ENCODE measurements around the gene PSMB5. TPM values are rescaled to one million over a fixed set of nuclear protein-coding genes. Genes with fewer than 3 reads are reported as not detected.

Gene PSMB5
- total and polyA plus RNA-seq, 4 experiments from 2014 or later: 31.4 to 56.6 (median 43.3) TPM

- Histone ChIP-seq H3K27ac (ENCODE audit: low read depth, low read length) (no peak overlapping the region), H3K9me3 (ENCODE audit: control insufficient read depth in 1 of 2, low read length in 2 of 2) (no peaks in the 10 kb centered on the region), H3K4me1 (ENCODE audit: insufficient read depth, low read length) (no peaks in the 10 kb centered on the region), H3K27me3 (ENCODE audit: insufficient read depth, low read length) (no peaks in the 10 kb centered on the region), H3K4me3 (ENCODE audit: low read length in 2 of 2) (no peak overlapping the region), H3K36me3 (ENCODE audit: insufficient read depth, low read length) (no peaks in the 10 kb centered on the region)
- Mint-ChIP-seq H3K27me3 (no peaks in the 10 kb centered on the region), H3K27ac (no peak overlapping the region), H3K4me3 (no peak overlapping the region), H3K9me3 (no peaks in the 10 kb centered on the region), H3K36me3 (no peaks in the 10 kb centered on the region), H3K4me1 (no peaks in the 10 kb centered on the region)
- ChIA-PET CTCF (ENCODE audit: partially characterized antibody) (interaction anchor here (1.3 to 1.6 kb wide), 2 partner anchors 19 to 62 kb away, joined by 4 read pairs; no protein-coding TSS in a partner anchor), POLR2A (ENCODE audit: partially characterized antibody) (no interaction called here)
- intact Hi-C loops (cut with micrococcal nuclease): no loop called here
- DNase-seq: no peak
Observed at GRCh38 chr14:23049011-23049410, 14.3 kb upstream of the PSMB5 start.

GRCh38 chr14:23047751-23048693 lies 13.3 kb upstream of the PSMB5 start:
- Mint-ChIP-seq H3K9me3 (no peaks in the 10 kb centered on the region), H3K36me3 (no peaks in the 10 kb centered on the region), H3K27me3 (no peaks in the 10 kb centered on the region), H3K4me1 (no peaks in the 10 kb centered on the region), H3K27ac (no peak overlapping the region), H3K4me3 (no peak overlapping the region)
- intact Hi-C loops (cut with micrococcal nuclease): no loop called here
- no peak overlapping the region for H3K4me3 ChIP-seq (ENCODE audit: low read length in 2 of 2)
- CTCF ChIA-PET (ENCODE audit: partially characterized antibody): interaction anchor here (1.3 to 1.6 kb wide), 2 partner anchors 20 to 61 kb away, joined by 4 read pairs; no protein-coding TSS in a partner anchor
- no peaks in the 10 kb centered on the region for H3K9me3 ChIP-seq (ENCODE audit: control insufficient read depth in 1 of 2, low read length in 2 of 2)
- no peak for DNase-seq
- H3K27ac ChIP-seq (ENCODE audit: low read depth, low read length): no peak overlapping the region
- H3K36me3 ChIP-seq (ENCODE audit: insufficient read depth, low read length): no peaks in the 10 kb centered on the region
- POLR2A ChIA-PET (ENCODE audit: partially characterized antibody): no interaction called here
- H3K27me3 ChIP-seq (ENCODE audit: insufficient read depth, low read length): no peaks in the 10 kb centered on the region
- H3K4me1 ChIP-seq (ENCODE audit: insufficient read depth, low read length): no peaks in the 10 kb centered on the region

- CTCF ChIA-PET (ENCODE audit: partially characterized antibody): interaction anchor here (1.2 kb wide), 1 partner anchor 61 kb away, joined by 4 read pairs; no protein-coding TSS in a partner anchor
- Histone ChIP-seq H3K9me3 (ENCODE audit: control insufficient read depth in 1 of 2, low read length in 2 of 2) (no peaks in the 10 kb centered on the region), H3K27me3 (ENCODE audit: insufficient read depth, low read length) (no peaks in the 10 kb centered on the region), H3K27ac (ENCODE audit: low read depth, low read length) (no peak overlapping the region), H3K36me3 (ENCODE audit: insufficient read depth, low read length) (no peaks in the 10 kb centered on the region), H3K4me3 (ENCODE audit: low read length in 2 of 2) (no peak overlapping the region), H3K4me1 (ENCODE audit: insufficient read depth, low read length) (no peaks in the 10 kb centered on the region)
- Mint-ChIP-seq H3K9me3 (no peaks in the 10 kb centered on the region), H3K4me1 (no peaks in the 10 kb centered on the region), H3K36me3 (no peaks in the 10 kb centered on the region), H3K27ac (no peak overlapping the region), H3K27me3 (no peaks in the 10 kb centered on the region), H3K4me3 (no peak overlapping the region)
- POLR2A ChIA-PET (ENCODE audit: partially characterized antibody): no interaction called here
- intact Hi-C loops (cut with micrococcal nuclease): no loop called here
- no peak for DNase-seq
Observed at GRCh38 chr14:23047034-23047634, 12.4 kb upstream of the PSMB5 start.

- no peaks in the 10 kb centered on the region for H3K36me3 Mint-ChIP-seq
- Histone ChIP-seq H3K4me3 (ENCODE audit: low read length in 2 of 2) (no peak overlapping the region), H3K9me3 (ENCODE audit: control insufficient read depth in 1 of 2, low read length in 2 of 2) (no peaks in the 10 kb centered on the region), H3K27me3 (ENCODE audit: insufficient read depth, low read length) (no peaks in the 10 kb centered on the region), H3K27ac (ENCODE audit: low read depth, low read length) (no peak overlapping the region), H3K4me1 (ENCODE audit: insufficient read depth, low read length) (no peaks in the 10 kb centered on the region), H3K36me3 (ENCODE audit: insufficient read depth, low read length) (no peaks in the 10 kb centered on the region)
- ChIA-PET CTCF (ENCODE audit: partially characterized antibody) (interaction anchor here (0.6 kb wide), 1 partner anchor 51 kb away, joined by 3 read pairs; no protein-coding TSS in a partner anchor), POLR2A (ENCODE audit: partially characterized antibody) (no interaction called here)
- no peak overlapping the region for H3K4me3 Mint-ChIP-seq
- no peaks in the 10 kb centered on the region for H3K27me3 Mint-ChIP-seq
- intact Hi-C loops (cut with micrococcal nuclease): no loop called here
- no peaks in the 10 kb centered on the region for H3K4me1 Mint-ChIP-seq
- DNase-seq: no peak
- no peaks in the 10 kb centered on the region for H3K9me3 Mint-ChIP-seq
- peak overlapping the region in 1 of 7 donors; percentile 8 for H3K27ac Mint-ChIP-seq
Observed at GRCh38 chr14:23045419-23046357, 11.0 kb upstream of the PSMB5 start.

- intact Hi-C loops (cut with micrococcal nuclease): no loop called here
- Histone ChIP-seq H3K9me3 (ENCODE audit: control insufficient read depth in 1 of 2, low read length in 2 of 2) (no peaks in the 10 kb centered on the region), H3K27ac (ENCODE audit: low read depth, low read length) (no peak overlapping the region), H3K4me1 (ENCODE audit: insufficient read depth, low read length) (no peaks in the 10 kb centered on the region), H3K36me3 (ENCODE audit: insufficient read depth, low read length) (no peaks in the 10 kb centered on the region), H3K4me3 (ENCODE audit: low read length in 2 of 2) (no peak overlapping the region), H3K27me3 (ENCODE audit: insufficient read depth, low read length) (no peaks in the 10 kb centered on the region)
- ChIA-PET POLR2A (ENCODE audit: partially characterized antibody) (interaction anchor here (1.0 kb wide), 1 partner anchor 13 kb away, joined by 3 read pairs; no protein-coding TSS in a partner anchor), CTCF (ENCODE audit: partially characterized antibody) (no interaction called here)
- no peaks in the 10 kb centered on the region for H3K27me3 Mint-ChIP-seq
- no peak overlapping the region for H3K4me3 Mint-ChIP-seq
- no peaks in the 10 kb centered on the region for H3K36me3 Mint-ChIP-seq
- DNase-seq: no peak
- H3K27ac Mint-ChIP-seq: no peak overlapping the region
- H3K4me1 Mint-ChIP-seq: no peaks in the 10 kb centered on the region
- no peaks in the 10 kb centered on the region for H3K9me3 Mint-ChIP-seq
Observed at GRCh38 chr14:23044840-23045239, 10.1 kb upstream of the PSMB5 start.

- no peaks in the 10 kb centered on the region for H3K9me3 ChIP-seq (ENCODE audit: control insufficient read depth in 1 of 2, low read length in 2 of 2)
- H3K4me1 Mint-ChIP-seq: no peaks in the 10 kb centered on the region
- no peak for DNase-seq
- no peaks in the 10 kb centered on the region for H3K4me1 ChIP-seq (ENCODE audit: insufficient read depth, low read length)
- intact Hi-C loops (cut with micrococcal nuclease): no loop called here
- H3K27ac Mint-ChIP-seq: no peak overlapping the region
- H3K9me3 Mint-ChIP-seq: no peaks in the 10 kb centered on the region
- H3K36me3 ChIP-seq (ENCODE audit: insufficient read depth, low read length): no peaks in the 10 kb centered on the region
- H3K4me3 Mint-ChIP-seq: no peak overlapping the region
- POLR2A ChIA-PET (ENCODE audit: partially characterized antibody): interaction anchor here (1.0 kb wide), 1 partner anchor 14 kb away, joined by 3 read pairs; no protein-coding TSS in a partner anchor
- no peaks in the 10 kb centered on the region for H3K27me3 Mint-ChIP-seq
- H3K27me3 ChIP-seq (ENCODE audit: insufficient read depth, low read length): no peaks in the 10 kb centered on the region
- CTCF ChIA-PET (ENCODE audit: partially characterized antibody): interaction anchor here (1.5 to 2.7 kb wide), 2 partner anchors 49 to 75 kb away, joined by 3 to 13 read pairs; no protein-coding TSS in a partner anchor
- H3K4me3 ChIP-seq (ENCODE audit: low read length in 2 of 2): no peak overlapping the region
- H3K27ac ChIP-seq (ENCODE audit: low read depth, low read length): no peak overlapping the region
- no peaks in the 10 kb centered on the region for H3K36me3 Mint-ChIP-seq
Observed at GRCh38 chr14:23043754-23044153, 9.1 kb upstream of the PSMB5 start.

Data from CD4-positive, alpha-beta memory T cell (primary cell).